Gastrocnemius medialis (tissue), 4 donors: Measurements from ENCODE around the gene CXCR1.

Experiments used
- CTCF ChIP-seq, 5 experiments: fragments of 450-650 bp in 3 of 5; fragments of 200-600 bp in 2 of 5; sonication (generic) in 2 of 5; IDR thresholded peaks in 4 of 5; conservative IDR thresholded peaks in 1 of 5; 1 replicate in 4 of 5; 2 replicates in 1 of 5; pipeline ENCODE4 v1.5.1; 2016 to 2019; ENCODE audit warnings: antibody characterized with exemption in 5 of 5, mild to moderate bottlenecking in 3 of 5, moderate library complexity in 3 of 5
- POLR2A ChIP-seq, 2 donors: fragments of 450-650 bp; IDR thresholded peaks; one replicate each; pipeline ENCODE4 v1.6.1; 2017; ENCODE audit warnings: antibody characterized with exemption in 2 of 2, mild to moderate bottlenecking in 2 of 2, moderate library complexity in 2 of 2

GRCh38 chr2:218196974-218197373 lies 30.2 kb upstream of the CXCR1 start:
- TF ChIP-seq POLR2A (IDR thresholded peaks at IDR 0.05) (no peak), CTCF (IDR thresholded peaks at IDR 0.05 in 4 of 5, conservative IDR thresholded peaks at IDR 0.05 in 1 of 5) (no peak)
